Brain microvascular endothelial cell (primary cell): ENCODE data around the gene MYPOP.

Experiments used
- DNase-seq: peaks from one replicate; pipeline ENCODE4 v3.0.0-alpha.2; 2020
- H3K27ac ChIP-seq: fragments of 250-450 bp; sonication (Bioruptor Pico); 2 replicates; pipeline ENCODE4 v1.5.1; 2020; ENCODE audit warnings: mild to moderate bottlenecking, moderate library complexity
- H3K27me3 ChIP-seq: fragments of 250-450 bp; sonication (Bioruptor Pico); replicated peaks from 2 replicates; pipeline ENCODE4 v1.5.1; 2020; ENCODE audit warnings: mild to moderate bottlenecking
- H3K36me3 ChIP-seq: fragments of 250-450 bp; sonication (Bioruptor Pico); replicated peaks from 2 replicates; pipeline ENCODE4 v1.5.1; 2020; ENCODE audit warnings: mild to moderate bottlenecking
- H3K4me3 ChIP-seq: 2 replicates; pipeline ENCODE4 v1.5.1; 2011; ENCODE audit warnings: low read depth, mild to moderate bottlenecking, control low read depth, low read length, moderate library complexity
- in situ Hi-C: cut with HindIII; loops from 2 replicates; pipeline ENCODE4 v1.10.0; 2017; ENCODE audit warnings: low sequenced_read_pairs, low pct_ligation_motif_present
- TF ChIP-seq, protein P1 (sequence below): IDR thresholded peaks from 2 replicates; pipeline ENCODE4 v1.5.1; 2011; ENCODE audit warnings: low read depth, mild to moderate bottlenecking, moderate library complexity, low read length, control low read depth, inconsistent platforms; ENCODE audit errors: missing control alignments

MYPOP gene

DNA sequence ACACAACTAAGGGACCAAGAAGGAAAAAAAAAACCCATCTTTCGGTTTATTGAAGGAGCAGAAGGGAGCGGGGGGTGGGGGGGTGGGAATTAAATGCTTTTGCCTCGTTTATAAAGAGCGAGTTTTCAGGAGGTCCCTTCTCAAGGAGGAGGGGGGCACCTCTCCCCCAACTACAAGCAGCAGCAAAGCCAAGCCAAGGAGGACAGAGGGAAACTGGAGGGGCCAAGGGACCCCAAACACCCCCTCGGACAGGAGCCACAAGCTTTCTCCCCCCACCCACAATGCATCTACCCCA lies 18.9 kb downstream of the MYPOP start:
- DNase-seq, result no peak
- no peaks in the 10 kb centered on the region for H3K27me3 ChIP-seq
- in situ Hi-C loops, result no loop called here
- no peak overlapping the region for H3K27ac ChIP-seq
- no peaks in the 10 kb centered on the region for H3K36me3 ChIP-seq
- no peak overlapping the region for H3K4me3 ChIP-seq
- TF ChIP-seq, protein P1, sequence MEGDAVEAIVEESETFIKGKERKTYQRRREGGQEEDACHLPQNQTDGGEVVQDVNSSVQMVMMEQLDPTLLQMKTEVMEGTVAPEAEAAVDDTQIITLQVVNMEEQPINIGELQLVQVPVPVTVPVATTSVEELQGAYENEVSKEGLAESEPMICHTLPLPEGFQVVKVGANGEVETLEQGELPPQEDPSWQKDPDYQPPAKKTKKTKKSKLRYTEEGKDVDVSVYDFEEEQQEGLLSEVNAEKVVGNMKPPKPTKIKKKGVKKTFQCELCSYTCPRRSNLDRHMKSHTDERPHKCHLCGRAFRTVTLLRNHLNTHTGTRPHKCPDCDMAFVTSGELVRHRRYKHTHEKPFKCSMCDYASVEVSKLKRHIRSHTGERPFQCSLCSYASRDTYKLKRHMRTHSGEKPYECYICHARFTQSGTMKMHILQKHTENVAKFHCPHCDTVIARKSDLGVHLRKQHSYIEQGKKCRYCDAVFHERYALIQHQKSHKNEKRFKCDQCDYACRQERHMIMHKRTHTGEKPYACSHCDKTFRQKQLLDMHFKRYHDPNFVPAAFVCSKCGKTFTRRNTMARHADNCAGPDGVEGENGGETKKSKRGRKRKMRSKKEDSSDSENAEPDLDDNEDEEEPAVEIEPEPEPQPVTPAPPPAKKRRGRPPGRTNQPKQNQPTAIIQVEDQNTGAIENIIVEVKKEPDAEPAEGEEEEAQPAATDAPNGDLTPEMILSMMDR, result no peak

- no peak overlapping the region for H3K4me3 ChIP-seq
- TF ChIP-seq, protein P1, result peak; percentile 100
- in situ Hi-C loops, result no loop called here
- no peak overlapping the region for H3K27ac ChIP-seq
- no peaks in the 10 kb centered on the region for H3K36me3 ChIP-seq
- no peaks in the 10 kb centered on the region for H3K27me3 ChIP-seq
- DNase-seq, result peak; percentile 81
Observed at GRCh38 chr19:45882652-45883585, 19.5 kb downstream of the MYPOP start.

GRCh38 chr19:45881909-45882528 lies 20.4 kb downstream of the MYPOP start:
- TF ChIP-seq, protein P1, result no peak
- Histone ChIP-seq H3K36me3 (no peaks in the 10 kb centered on the region), H3K4me3 (no peak overlapping the region), H3K27ac (no peak overlapping the region), H3K27me3 (no peaks in the 10 kb centered on the region)
- DNase-seq, result no peak
- in situ Hi-C loops, result no loop called here

DNA sequence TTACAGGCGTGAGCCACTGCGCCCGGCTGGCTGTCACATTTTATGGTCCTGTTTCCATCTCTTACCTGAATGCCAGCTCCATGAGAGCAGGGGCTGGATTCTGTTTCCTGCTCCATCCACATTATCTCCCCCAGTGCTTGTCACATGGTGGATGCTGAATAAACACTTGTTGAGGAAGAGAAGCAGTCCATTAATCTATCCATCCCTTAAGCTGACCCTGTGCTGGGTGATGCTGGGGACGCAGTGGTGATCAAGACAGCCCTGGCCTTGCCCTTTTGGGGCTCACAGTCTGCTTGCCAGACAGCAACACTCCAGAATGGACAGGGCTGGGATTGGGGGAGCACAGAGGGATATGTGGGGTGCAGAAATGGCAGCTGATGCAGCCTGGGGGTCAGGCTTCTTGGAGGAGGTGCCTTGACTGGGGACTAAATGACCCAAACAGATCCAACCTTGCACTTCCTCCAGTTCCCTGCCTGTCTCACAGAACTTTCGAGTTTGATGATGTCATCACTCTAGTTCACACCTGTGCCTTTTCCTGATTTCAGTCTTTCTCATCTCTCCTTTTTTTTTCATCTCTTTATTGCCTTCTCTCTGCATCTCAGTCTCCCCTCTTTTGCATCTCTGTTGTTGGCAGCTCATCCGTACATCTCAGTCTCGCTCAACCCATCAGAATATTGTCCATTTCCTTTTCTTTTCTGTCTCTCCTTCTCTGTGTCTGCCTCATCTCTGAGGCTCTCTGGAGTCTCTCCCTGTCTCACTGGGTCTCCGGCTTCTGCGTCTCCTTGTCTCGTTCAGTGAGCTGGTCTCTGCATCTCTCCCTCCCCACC lies 21.1 kb downstream of the MYPOP start:
- no peak overlapping the region for H3K27ac ChIP-seq
- no peaks in the 10 kb centered on the region for H3K27me3 ChIP-seq
- TF ChIP-seq, protein P1, result no peak
- DNase-seq, result no peak
- no peaks in the 10 kb centered on the region for H3K36me3 ChIP-seq
- H3K4me3 ChIP-seq, result no peak overlapping the region
- in situ Hi-C loops, result no loop called here

DNA sequence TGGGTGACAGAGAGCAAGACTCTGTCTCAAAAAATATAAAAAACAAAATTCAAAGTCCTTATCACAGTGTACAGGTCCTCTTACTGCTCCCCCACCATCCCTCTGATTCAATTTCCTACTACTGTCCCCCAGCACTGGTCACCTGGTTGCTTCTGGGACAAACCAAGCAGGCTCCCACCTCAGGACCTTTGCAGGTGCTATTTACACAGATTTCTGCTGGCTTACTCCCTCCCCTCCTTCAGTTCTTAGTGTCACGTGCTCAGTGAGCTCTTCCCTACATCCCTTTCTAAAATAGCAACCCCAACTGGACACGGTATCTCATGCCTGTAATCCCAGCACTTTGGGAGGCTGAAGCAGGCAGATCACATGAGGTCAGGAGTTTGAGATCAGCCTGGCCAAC lies 22.4 kb downstream of the MYPOP start:
- DNase-seq, result no peak
- Histone ChIP-seq H3K27me3 (no peaks in the 10 kb centered on the region), H3K36me3 (no peaks in the 10 kb centered on the region), H3K4me3 (no peak overlapping the region), H3K27ac (no peak overlapping the region)
- TF ChIP-seq, protein P1, result no peak
- in situ Hi-C loops, result no loop called here
